Kasumi-1 (cell line): ENCODE results near the gene EVA1A.

Experiments
- DNase-seq, 2 experiments: peaks; one replicate each; lab custom pipeline; 2025; lab: John Stamatoyannopoulos, UW

The EVA1A gene

DNA sequence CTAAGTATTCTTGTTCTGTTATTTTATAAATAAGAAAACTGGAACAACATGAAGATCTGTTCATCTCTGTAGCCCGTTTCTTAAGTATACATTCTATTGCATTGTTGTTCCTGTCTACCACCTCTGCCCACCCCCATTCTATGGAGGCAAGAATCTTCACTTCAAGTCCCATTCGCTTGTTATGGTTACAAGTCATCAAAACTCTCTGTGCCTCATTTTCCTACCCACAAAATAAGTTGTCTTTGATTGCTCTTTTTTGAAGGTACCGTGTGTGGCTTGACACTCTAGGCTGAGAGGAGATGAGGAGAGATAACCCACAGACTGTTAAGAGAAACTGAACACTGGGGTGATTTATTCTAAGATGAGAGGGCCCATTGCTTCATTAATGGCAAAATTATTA is 2.9 kb upstream of the EVA1A start:
- DNase-seq = no peak

DNA sequence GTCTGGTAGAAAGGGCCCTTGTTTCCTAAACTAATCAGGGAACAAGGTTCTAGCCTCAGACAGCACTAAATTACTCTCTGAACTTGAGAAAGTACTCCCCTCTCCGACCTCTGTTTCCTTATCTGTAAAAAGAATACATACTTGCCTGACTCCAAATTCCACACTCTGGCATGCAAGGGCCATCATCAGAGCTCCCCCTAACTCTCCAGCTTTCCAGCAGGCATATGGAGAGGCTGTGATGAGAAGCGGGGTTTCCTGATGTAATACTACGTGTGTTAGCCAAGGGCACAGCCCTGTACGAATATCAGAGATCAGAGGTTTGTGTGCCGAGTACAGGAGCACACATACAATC is 1.8 kb upstream of the EVA1A start:
- DNase-seq = no peak

DNA sequence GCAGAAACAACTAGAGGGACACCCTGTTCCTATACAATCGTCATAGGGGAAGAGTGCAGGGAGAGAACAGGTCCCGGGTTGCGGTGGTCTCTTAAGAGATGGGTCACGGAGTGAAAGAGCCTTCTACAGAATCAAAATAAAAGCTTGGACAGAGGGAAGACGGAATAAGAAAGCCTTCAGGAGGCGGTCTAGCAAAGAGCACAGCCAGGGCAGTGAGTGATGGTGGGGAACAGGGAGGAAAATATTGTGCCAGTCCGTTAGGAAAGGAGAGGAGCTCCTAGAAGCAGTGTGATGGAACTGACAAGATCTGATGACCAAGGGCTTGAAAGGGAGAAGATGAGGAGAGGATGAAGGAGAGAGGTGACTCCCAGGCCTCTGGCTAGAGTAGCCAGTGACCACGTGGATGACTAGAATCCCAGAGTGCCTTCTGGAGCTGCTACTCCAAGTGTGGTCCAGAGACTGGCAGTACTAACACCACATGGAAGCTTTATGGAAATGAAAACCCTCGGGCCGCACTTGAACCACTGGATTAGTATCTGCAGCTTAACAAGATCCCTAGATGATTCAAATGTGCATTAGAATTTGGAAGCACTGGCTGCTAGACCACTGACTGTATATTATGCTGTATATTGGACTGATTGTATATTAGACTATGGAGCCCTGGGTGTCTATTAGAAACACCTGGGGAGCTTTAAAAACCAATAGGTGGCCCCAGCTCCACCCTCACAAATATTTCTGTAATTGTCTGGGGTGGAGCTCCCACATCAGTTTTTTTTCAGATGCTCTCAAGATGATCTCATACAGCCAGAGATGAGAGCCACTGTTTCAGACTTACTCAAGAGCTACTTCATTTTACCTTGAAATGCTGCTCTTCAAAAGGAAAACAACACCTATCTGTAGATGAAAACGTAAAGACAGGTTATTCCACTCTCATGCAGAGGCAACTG is 1.1 kb upstream of the EVA1A start:
- no peak for DNase-seq

DNA sequence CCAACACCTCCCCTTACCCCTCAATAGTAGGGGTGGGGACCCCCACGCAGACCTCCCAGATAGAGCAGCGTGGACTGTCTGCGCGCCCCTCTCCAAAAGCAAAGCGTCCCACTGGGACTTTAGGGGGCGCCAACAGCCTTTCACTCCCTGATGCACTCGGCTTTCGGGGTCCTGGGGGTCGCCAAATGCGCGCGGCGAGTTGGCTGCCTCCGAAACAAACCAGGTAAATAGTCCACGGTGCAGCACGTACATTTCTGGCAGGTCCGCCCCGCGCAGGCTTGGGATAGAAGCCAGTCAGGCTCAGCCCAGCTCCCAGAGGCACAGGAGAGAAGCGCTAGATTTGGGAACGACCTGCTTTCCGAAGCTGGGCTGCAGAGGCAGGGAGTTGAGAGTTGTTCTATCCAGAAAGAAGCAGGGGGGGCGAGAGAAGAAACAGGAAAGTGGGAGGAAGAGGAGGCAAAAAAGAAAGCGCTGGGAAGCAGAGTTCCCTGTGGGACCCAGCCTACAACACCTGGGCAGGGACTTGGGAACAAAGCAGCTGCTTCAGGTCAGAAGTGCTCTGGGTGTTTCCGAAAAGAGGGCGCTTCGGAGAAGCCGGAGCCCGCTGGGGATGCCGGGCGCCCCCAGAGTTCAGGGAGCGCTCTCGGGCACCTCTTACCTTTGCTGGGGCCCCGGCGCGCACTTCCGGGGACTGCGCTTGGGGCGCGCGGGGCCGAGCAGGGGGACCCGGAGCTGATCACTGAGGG is 544 bp downstream of the EVA1A start:
- no peak for DNase-seq

DNA sequence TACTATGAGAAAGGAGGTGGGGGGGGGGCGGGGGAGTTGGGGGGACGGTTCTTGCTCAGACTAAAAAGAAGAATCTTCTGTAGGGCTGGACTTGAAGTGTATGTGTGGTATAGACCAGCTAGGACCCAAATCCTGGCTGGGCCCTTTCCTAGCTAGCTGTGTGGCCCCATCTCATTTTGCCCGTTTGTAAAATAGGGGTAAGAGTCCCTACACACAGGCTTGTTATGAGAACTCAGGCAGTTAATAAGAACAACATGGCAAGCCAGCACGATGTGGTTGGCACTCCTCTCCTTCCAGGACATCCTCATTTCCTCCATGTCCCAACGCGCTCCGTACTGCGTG is 1.1 kb downstream of the EVA1A start:
- DNase-seq = no peak

DNA sequence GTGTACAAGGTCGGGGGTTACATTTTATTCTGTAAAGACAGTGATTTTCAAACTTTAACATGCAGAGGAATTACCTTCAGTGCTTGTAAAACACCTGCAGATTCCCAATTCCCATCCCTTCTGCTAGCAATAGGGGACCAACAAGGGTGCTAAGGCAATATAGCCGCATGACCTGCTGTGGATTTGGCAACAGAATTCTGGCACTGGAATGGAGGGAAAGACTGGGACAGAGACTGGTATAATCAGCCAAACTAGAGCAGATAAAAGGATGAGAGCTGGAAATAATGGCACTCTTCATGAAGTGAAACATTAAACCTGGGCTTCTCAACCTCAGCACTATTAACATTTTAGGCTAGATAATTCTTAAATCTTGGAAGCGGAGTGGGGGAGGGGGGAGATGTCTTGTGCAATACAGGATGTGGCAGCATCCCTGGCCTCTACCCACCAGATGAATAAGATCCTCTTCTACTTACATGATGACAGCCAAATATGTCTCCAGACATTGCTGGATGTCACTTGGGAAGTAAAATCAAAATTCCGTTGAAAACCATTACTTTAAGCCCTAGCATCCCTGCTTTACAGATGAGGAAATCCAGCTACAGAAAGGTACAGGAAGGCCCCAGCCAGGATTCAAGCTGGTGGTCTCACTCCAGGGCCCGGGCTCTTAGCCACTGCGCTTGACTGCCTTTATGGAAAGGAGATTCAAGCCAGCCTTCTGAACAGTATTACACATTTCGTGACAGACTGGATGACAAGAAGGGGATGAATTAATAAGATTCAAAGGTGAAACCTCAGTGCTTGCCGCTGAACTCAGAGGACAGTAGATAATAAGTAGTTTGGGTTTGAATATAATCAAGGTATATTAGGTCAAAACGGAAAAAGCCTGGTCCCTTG is 1.7 kb downstream of the EVA1A start:
- no peak for DNase-seq

DNA sequence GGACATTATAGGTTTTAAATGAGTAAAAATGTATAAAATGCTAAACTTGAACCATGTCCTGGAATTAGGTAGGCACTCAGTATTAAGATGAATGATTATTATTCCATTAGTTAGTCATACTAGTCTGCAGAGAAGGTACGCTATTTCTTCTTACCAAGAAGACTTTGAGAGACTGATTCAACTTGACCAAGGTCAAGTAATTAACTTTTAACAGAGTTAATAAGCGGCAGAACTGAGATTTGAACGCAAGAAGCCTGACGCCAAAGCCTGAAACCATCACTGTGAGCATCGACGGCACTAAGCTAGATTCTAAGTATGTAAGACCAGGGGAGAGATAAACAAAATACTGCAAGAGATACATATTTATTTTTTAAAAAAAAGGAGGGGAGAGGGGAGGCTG is 2.6 kb downstream of the EVA1A start:
- DNase-seq = no peak

DNA sequence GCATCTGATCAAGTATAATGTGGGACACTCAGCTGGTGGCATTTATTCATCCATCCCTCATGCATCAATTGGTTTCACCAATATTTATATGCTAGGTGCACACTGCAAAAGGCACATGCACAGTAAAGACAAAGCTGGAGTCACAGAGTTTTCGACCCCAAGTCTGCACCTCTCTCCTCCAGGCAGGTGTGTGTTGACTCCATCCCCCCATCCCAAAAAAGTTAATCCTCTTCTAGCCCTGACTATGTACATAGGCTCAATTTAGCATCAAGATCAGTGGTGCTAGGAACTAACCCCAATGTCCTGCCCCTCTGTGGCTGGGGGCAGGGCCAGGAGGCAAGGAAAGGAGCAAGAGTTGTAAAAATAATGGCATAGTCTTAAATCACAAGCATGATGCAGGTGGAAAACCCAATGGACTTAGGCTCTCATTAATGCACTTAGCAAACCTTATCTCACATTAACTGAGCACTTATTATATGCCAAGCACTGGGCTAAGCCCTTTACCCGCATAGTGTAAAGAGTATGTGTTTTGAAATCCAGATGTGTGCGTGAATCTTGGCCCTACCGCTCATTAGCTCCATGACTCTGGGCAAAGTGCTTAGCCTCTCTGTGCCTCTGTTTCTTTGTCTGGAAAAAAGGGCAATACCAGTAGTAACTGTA is 3.1 kb downstream of the EVA1A start:
- DNase-seq = no peak

DNA sequence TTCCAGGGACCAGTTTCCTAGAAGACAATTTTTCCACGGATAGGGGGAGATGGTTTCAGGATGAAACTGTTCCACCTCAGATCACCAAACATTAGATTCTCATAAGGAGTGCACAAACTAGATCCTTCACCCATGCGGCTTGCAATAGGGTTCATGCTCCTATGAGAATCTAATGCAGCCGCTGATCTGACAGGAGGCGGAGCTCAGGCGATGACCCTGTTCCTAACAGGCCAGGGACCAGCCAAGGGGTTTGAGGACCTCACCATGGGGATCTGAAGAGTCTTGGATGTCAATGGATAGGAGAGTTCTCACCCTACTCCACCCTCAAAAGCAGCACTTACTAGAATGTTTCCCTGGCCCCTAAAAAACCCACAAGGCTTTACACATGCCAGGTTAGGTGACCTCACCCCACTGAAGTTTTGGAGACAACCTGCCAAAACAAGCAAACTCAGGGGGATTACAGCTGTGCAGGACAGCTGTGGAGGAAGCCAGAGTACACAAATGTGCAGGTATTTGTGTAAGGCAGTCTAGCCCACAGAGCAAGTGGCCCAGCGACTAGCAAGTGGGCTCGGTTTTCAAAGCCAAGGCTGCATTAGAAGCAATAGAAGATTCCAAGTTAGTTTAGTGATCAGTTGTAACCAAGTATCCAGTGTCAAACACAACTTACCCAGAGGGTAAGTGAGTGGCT is 3.9 kb downstream of the EVA1A start:
- no peak for DNase-seq

DNA sequence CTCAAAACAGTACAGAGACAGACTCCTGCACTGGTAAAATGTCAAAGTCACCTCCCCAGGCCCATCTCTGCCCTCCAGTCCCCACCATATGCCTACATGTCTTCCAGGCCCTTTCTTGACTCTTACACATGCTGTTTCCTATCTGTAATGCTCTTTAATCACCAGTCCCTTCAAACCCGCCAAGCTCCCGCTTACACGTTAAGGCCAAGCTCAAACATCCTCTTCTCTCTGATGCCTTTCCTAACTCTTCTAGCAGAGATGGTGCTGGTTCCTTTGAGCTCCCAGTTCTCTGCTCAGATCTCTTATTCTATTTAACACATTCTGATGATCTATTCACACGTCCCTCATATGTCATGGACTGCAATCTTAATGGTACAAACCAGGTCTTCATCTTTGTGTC is 5.0 kb downstream of the EVA1A start:
- DNase-seq = no peak

DNA sequence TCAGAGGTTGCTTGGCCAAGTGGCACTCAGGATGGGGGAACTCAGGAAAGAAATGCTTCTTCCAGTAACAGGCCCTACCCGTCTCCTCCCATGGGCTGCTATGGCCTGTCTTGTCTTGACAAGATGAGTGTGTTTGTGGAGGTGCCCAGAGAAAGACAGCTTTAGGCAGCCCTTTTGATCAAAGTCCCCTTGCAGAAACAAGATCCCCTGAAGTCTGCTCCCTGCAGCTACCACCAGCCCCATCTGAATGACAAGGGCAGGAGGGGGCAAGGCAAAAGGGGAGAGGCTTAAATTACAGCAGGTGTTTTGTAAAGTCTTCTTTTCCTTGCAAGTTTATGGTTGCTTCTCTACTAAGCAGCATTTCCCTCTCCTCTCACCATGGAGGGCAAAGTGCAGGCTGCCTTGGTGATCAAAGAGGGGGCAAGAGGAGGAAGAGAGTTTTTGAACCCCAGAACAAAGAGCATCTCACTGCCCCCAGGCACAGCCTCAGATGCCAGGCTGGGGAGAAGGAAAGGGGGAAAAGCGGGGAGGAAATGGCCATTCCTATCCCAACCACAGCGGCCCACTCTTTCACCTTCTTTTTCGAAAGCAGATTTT is 6.7 kb downstream of the EVA1A start:
- DNase-seq = no peak

DNA sequence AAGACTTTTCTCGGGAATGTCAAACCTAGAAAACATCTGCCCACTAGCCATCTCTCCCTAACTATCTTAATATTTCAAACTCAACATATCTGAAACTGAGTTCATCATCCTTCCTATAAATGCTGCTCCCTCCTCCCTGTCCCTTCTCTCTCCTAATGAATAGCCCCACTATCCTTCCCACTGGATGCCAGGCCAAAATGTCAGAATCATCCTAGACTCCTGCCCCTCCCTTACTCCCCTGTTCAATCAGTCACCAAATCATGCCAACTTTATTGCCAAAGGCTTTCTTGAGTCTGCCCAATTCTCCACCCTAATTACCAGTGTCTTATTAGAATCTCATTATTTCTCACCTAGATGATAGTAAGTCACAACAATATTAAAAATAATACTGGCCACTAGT is 8.5 kb downstream of the EVA1A start:
- no peak for DNase-seq

DNA sequence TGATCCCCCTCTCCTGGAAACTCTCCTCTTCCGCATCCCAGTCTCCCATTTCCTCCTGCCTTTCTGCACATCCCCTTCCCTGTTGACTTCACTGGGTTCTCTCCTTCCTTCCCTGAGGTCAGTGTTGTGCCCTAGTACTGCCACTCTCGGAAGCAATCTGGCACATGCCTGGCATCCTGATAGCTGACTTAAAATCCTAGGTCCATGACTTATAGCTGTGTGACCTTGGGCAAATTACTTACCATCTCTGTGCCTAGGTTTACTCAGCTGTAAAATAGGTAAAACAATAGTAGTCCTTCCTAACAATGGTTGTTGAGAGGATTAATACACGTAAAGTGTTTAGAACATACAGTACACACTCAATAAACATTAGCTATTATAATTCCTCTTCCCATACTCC is 9.3 kb downstream of the EVA1A start:
- DNase-seq = no peak

DNA sequence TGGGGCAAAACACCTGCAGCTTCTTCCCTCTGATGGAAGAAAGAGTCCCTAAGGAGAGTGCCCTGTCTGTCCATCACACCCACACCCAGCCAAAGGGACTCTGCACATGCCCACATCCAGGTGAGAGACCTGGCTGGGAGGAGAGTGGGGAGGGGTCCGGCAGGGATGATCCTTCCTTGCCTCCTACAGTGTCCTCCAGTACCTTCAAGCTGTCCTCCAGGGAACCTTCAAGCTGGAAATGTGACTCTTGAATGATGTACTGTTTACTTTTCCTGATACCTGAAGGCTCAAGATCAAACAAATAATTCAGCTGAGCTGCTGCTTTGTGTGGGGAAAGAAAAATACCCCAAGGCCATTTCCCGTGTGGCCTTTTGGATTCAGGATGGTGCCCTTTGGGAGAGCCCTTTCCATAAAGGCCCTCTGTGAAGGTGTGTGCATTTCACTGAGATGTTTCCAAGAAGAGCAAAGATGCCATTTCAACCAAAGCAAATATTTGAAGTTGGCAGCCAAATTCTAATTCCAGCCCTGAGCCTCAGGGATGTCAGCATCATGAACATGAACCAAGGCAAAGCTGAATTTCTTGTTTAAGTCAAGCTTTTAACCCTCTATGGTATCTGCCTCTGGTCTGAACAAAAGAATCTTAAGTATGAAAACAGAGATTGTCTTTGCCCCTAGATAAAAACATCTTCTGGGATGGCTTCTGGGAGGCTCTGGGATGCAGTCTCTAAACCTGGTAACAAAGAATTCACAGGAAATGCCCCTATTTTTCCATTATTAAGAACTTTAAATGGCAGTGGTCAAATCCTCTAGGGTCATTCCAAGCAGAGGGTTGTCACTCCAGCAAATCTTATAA is 11.1 kb downstream of the EVA1A start:
- DNase-seq = no peak

DNA sequence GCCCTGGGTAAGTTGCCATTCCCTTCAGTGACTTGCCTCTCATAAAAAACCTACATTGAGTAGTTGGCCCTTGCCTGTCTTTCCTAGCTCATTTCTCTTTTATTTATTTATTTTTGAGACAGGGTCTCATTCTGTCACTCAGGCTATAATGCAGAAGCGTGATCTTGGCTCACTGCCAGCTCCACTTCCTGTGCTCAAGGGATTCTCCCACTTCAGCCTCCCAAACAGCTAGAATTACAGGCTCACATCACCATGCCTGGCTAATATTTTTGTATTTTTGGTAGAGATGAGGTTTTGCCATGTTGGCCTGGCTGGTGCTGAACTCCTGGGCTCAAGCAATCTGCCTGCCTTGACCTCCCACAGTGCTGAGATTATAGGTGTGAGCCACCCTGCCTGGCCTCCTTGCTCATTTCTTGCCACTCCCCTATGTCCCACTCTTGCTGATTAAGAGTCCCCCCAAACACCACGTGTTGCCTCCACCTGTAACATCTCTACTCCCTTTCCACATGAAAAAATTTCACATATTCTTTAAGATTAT is 12.6 kb downstream of the EVA1A start:
- no peak for DNase-seq

DNA sequence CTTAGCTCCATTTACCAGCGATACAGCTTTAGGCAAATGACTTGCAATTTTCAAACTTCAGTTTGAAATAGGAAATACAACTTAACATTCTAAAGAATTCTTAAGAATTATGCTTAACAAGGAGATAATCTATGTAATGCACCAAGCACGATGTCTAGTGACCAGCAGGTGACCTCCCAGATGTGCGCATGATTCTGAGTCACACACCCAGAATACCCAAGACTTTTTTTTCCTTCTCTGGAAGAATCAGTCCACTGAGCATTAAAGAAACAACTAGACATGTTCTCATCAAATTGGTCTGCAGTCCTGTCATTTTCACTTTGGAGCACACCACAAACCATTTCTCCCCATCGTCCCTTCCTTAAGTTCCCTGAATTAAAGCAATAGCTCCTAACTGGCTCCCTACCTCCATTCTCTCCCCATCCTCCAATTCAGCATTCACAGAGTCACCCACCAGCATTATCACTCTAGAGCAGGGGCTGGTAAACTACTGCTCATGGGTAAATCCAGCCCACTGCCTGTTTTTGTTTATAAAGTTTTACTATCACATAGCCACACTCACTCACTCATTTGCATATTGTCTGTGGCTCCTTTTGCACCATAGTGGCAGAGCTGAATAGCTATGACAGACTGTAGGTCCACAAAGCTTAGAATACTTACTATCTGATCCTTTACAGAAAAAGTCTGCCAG is 13.2 kb downstream of the EVA1A start:
- DNase-seq = no peak

DNA sequence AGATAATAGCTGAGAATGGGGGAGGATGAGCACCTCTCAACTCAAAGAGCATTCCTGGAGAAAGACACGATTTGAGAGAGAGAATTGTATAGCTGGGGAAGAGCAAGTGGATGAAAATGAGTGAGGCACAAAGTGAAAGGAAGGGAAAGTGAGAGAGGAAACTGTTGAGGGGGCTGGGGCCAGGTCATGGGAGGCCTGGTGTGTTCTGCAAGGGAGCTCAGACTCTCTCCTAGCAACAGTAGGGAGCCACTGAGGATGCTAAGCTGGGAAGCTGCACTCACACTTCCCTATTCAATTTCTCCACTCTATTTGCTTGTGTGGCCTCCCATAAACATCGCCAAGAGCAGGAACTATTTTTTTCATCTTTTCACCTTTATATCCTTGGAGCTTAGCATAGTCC is 14.8 kb downstream of the EVA1A start:
- DNase-seq = no peak

DNA sequence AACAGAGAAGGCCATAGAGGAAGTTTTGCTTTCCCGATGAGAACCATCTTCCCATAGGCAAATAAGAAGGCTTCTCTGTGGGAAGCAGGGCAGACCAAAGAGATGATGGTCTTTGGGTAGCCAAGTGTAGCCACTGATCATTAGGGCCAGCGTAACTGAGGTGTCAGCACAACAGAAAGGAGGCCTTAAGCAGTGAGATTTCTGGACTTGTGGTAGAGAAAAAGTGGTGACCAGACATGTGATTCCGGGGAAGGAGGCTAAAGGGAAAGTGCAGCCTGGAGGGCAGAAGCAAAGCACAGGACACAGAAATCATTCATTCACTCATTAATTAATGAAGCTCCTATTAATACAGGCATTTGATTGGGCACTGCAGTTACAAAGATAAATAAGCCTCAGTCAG is 15.4 kb downstream of the EVA1A start:
- no peak for DNase-seq

DNA sequence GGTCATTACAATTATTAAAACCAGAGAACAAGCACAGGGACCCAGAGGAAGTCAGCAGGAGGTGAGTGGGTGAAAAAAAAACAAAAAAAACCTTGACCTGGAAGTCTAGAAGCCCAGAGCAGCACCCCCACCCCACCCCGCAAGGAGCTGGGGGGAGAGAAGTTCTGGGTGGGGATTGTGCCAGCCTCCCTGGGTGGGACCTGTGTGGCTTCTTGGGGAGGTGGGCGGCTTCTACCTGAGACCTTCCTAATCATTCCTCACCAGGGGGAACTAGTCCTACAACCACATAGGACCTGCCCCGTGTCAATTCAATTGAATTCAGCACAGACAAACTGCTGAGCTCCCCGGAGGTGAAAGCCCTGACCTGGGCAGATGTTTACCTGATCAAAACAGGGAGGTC is 17.3 kb downstream of the EVA1A start:
- no peak for DNase-seq
